HepG2 (cell line): ENCODE data around the gene PPARA. TPM values are rescaled to one million over a fixed set of nuclear protein-coding genes. Genes with fewer than 3 reads are reported as not detected.

Source experiments
- ARNT2 ChIP-seq: sonication (generic); formaldehyde crosslinking; IDR thresholded peaks from 2 replicates; pipeline ENCODE4 v1.8.0; 2022; ENCODE audit warnings: mild to moderate bottlenecking, low read depth, missing genetic modification reagents, moderate library complexity
- CREB3 ChIP-seq: sonication (generic); formaldehyde crosslinking; IDR thresholded peaks from 2 replicates; pipeline ENCODE4 v1.5.0; 2020; ENCODE audit warnings: missing genetic modification reagents
- DDIT3 ChIP-seq: sonication (generic); formaldehyde crosslinking; IDR thresholded peaks from 2 replicates; pipeline ENCODE4 v1.4.0; 2020; ENCODE audit warnings: mild to moderate bottlenecking, missing genetic modification reagents
- KDM3A ChIP-seq: IDR thresholded peaks from 2 replicates; pipeline ENCODE4 v1.6.1; 2018; ENCODE audit warnings: low read depth, missing compliant biosample characterization
- MNT ChIP-seq: fragments of 450-650 bp; IDR thresholded peaks from 2 replicates; pipeline ENCODE4 v1.6.1; 2016
- MYPOP ChIP-seq: sonication (generic); formaldehyde crosslinking; IDR thresholded peaks from 2 replicates; pipeline ENCODE4 v1.8.1; 2023; ENCODE audit warnings: mild to moderate bottlenecking, moderate library complexity, missing genetic modification reagents
- NFE2L2 ChIP-seq: fragments of 150-350 bp; IDR thresholded peaks from 2 replicates; pipeline ENCODE4 v1.6.1; 2014; ENCODE audit warnings: low read length
- PATZ1 ChIP-seq: sonication (generic); formaldehyde crosslinking; IDR thresholded peaks from 2 replicates; pipeline ENCODE4 v1.4.0; 2020; ENCODE audit warnings: missing genetic modification reagents
- PHB2 ChIP-seq: fragments of 450-650 bp; IDR thresholded peaks from 2 replicates; pipeline ENCODE4 v1.6.1; 2018; ENCODE audit not compliant: partially characterized antibody
- USF2 ChIP-seq, 2 experiments: sonication (generic) in 1 of 2; formaldehyde crosslinking in 1 of 2; IDR thresholded peaks; 2 replicates each; pipeline versions ENCODE4 v1.5.1 to v1.6.1; 2011 to 2020; ENCODE audit warnings: borderline replicate concordance in 1 of 2, low read depth in 1 of 2, low read length in 1 of 2, mild to moderate bottlenecking in 1 of 2, missing genetic modification reagents in 1 of 2, moderate library complexity in 1 of 2
- XBP1 ChIP-seq: sonication (generic); formaldehyde crosslinking; IDR thresholded peaks from 2 replicates; pipeline ENCODE4 v1.5.0; 2020; ENCODE audit warnings: missing genetic modification reagents
- ZBTB44 ChIP-seq: sonication (generic); formaldehyde crosslinking; IDR thresholded peaks from 2 replicates; pipeline ENCODE4 v1.4.0; 2020; ENCODE audit warnings: missing genetic modification reagents
- ZIK1 ChIP-seq: sonication (generic); formaldehyde crosslinking; IDR thresholded peaks from 2 replicates; pipeline ENCODE4 v1.5.0; 2020; ENCODE audit warnings: mild to moderate bottlenecking, low read depth, missing genetic modification reagents, borderline replicate concordance
- ZNF224 ChIP-seq: sonication (generic); formaldehyde crosslinking; IDR thresholded peaks from 2 replicates; pipeline ENCODE4 v1.5.0; 2020; ENCODE audit warnings: mild to moderate bottlenecking, missing genetic modification reagents
- ZNF234 ChIP-seq: sonication (generic); formaldehyde crosslinking; conservative IDR thresholded peaks from 2 replicates; pipeline ENCODE4 v1.5.1; 2020; ENCODE audit warnings: mild to moderate bottlenecking, missing genetic modification reagents
- ZNF263 ChIP-seq: sonication (generic); formaldehyde crosslinking; IDR thresholded peaks from 2 replicates; pipeline ENCODE4 v1.4.0; 2020; ENCODE audit warnings: missing genetic modification reagents
- ZNF484 ChIP-seq: sonication (generic); formaldehyde crosslinking; IDR thresholded peaks from 2 replicates; pipeline ENCODE4 v1.5.1; 2020; ENCODE audit warnings: mild to moderate bottlenecking, low read depth, missing genetic modification reagents, borderline replicate concordance
- ZNF652 ChIP-seq: IDR thresholded peaks from 2 replicates; pipeline ENCODE4 v1.6.1; 2016; ENCODE audit warnings: low read depth, borderline replicate concordance
- polyA plus RNA-seq, 8 experiments: library from polyadenylated mRNA; depleted of rRNA in 3 of 8; stranded (reverse) in 7 of 8; unstranded in 1 of 8; fragments of >200 nt; fragmentation: Illumina TruSeq in 4 of 8; extraction: Trizol in 4 of 8; gene quantifications; 2 replicates each; pipeline versions ENCODE4 v1.2.1 to v1.2.3, GENCODE V29; 2011 to 2016; ENCODE audit warnings: low read depth in 4 of 8, missing spikeins in 1 of 8, mixed read lengths in 1 of 8; ENCODE audit not compliant: insufficient read depth in 1 of 8
- total RNA-seq, 5 experiments: library from RNA; depleted of rRNA; stranded (reverse); fragments of >200 nt; fragmentation: Illumina TruSeq; extraction: Trizol; gene quantifications; 2 replicates each; pipeline ENCODE4 v1.2.3, GENCODE V29; 2016; ENCODE audit warnings: low read depth in 1 of 5

The PPARA gene
- total and polyA plus RNA-seq, 2 of the 13 experiments (the other 11 are each of a cell fraction or from before 2014, with no cell fraction given) = 18.2 to 24.7 TPM

GRCh38 chr22:46125816-46126765 lies 24.2 kb upstream of the PPARA start (continued):
- TF ChIP-seq ZIK1 (CRISPR knock-in tag) (no peak), ZBTB44 (CRISPR knock-in tag) (no peak), ZNF484 (CRISPR knock-in tag) (no peak), PATZ1 (0 out of 2 replicates have a peak, but pooled peaks have one; percentile 18), KDM3A (CRISPR knock-in tag) (no peak), DDIT3 (CRISPR knock-in tag) (no peak), ZNF263 (CRISPR knock-in tag) (peak; percentile 39; the same call in 1 of the 2 replicates), MYPOP (CRISPR knock-in tag) (no peak), ZNF234 (CRISPR knock-in tag) (no peak), ARNT2 (CRISPR knock-in tag) (no peak), CREB3 (CRISPR knock-in tag) (no peak), ZNF652 (no peak), ZNF224 (no peak), PHB2 (no peak), USF2 (IDR thresholded peaks at IDR 0.05; ENCODE audit: low read depth, low read length) (no peak), USF2 (CRISPR knock-in tag; IDR thresholded peaks at IDR 0.05; ENCODE audit: borderline replicate concordance) (no peak), MNT (no peak), XBP1 (CRISPR knock-in tag) (no peak), NFE2L2 (no peak)
